ENCODE results near the gene DMRTA2. TPM values are rescaled to one million over a fixed set of nuclear protein-coding genes. Genes with fewer than 3 reads are reported as not detected.
A peak's percentile ranks its signal among the peaks of the same experiment; 100 is the strongest.

Gene DMRTA2
- total RNA-seq, 4 donors from 2014 or later, result not detected

DNA sequence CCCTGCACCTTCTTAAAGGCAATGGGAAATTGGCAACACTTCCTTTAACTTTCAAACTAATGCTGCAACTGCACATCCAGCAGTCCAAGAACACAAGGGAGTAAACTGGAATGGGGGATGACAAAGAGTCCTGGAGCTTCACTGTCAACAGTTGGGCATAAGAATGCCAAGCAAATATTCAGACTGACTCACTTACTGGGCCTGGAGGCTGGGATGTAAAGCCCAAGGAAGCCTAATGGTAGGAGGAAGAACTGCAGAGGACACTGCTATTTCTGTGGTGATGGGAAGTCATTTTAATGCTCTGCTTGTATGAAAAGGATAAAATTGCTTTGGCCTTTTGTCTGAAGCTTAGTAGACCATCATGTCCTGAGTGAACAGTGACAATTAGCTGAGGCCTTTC, 15.7 kb upstream of the DMRTA2 start:
- H3K9me3 ChIP-seq, result no peaks in the 10 kb centered on the region
- DNase-seq (ENCODE audit: low spot score in 2 of 2), result no peak
- H3K4me3 ChIP-seq, result no peak overlapping the region
- no peaks in the 10 kb centered on the region for H3K4me1 ChIP-seq
- no peaks in the 10 kb centered on the region for H3K27me3 ChIP-seq
- TF ChIP-seq POLR2A (IDR thresholded peaks at IDR 0.05) (no peak), POLR2AphosphoS5 (IDR thresholded peaks at IDR 0.05) (no peak), EP300 (IDR thresholded peaks at IDR 0.05) (no peak)
- TF ChIP-seq, protein P1, sequence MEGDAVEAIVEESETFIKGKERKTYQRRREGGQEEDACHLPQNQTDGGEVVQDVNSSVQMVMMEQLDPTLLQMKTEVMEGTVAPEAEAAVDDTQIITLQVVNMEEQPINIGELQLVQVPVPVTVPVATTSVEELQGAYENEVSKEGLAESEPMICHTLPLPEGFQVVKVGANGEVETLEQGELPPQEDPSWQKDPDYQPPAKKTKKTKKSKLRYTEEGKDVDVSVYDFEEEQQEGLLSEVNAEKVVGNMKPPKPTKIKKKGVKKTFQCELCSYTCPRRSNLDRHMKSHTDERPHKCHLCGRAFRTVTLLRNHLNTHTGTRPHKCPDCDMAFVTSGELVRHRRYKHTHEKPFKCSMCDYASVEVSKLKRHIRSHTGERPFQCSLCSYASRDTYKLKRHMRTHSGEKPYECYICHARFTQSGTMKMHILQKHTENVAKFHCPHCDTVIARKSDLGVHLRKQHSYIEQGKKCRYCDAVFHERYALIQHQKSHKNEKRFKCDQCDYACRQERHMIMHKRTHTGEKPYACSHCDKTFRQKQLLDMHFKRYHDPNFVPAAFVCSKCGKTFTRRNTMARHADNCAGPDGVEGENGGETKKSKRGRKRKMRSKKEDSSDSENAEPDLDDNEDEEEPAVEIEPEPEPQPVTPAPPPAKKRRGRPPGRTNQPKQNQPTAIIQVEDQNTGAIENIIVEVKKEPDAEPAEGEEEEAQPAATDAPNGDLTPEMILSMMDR (IDR thresholded peaks at IDR 0.05), result no peak
- no peak overlapping the region for H3K27ac ChIP-seq
- H3K36me3 ChIP-seq, result peaks cover 39% of the 10 kb centered on the region

DNA sequence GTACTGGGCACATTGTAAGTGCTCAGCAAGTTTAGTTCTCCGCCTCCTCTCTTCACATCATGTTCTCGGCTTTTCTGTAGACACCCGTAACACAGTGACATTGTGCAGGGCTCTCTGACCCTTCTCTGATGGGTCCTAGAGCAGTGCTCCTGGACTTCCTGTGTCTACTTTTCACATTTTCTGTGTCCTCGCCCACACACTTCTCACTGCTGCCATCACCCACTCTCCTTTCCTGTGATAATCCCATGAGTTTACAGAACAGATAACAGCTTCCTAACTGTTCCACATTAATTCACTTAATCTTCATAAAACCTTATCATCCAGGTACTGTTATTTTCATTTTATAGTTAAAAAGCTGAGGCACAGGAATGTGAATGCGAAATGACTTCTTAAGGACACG, 13.2 kb upstream of the DMRTA2 start:
- Histone ChIP-seq H3K9me3 (no peaks in the 10 kb centered on the region), H3K27ac (no peak overlapping the region), H3K36me3 (peaks cover 26% of the 10 kb centered on the region), H3K27me3 (peaks cover 15% of the 10 kb centered on the region), H3K4me1 (no peaks in the 10 kb centered on the region), H3K4me3 (no peak overlapping the region)
- no peak for DNase-seq (ENCODE audit: low spot score in 2 of 2)
- 88% methylated on average over 6 of the region's 6 CpGs for WGBS
- TF ChIP-seq POLR2A (IDR thresholded peaks at IDR 0.05) (no peak), EP300 (IDR thresholded peaks at IDR 0.05) (no peak), POLR2AphosphoS5 (IDR thresholded peaks at IDR 0.05) (no peak)
- TF ChIP-seq, protein P1 (IDR thresholded peaks at IDR 0.05), result no peak

DNA sequence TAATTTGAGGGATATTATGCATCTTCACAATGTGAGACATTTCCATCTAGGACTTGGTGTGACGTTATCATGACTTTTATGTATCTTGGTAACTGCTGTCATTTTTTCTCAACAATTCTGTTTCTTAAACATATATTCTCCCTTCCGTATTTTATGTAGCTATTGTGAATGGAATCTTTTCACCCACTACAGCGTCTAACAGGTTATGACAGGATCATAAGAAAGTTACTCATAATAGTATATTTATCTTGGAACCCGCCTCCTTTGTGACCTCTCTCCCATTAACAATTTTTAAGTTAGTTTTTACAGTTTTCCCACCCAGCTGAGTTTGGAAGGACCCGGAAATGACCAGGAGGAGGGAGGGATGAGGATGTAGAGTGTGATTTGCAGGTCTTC, 6.8 kb upstream of the DMRTA2 start:
- 17% methylated on average over 5 of the region's 5 CpGs for WGBS
- H3K27ac ChIP-seq, result no peak overlapping the region
- peaks cover 80% of the 10 kb centered on the region for H3K27me3 ChIP-seq
- DNase-seq (ENCODE audit: low spot score in 2 of 2), result no peak
- peaks cover 34% of the 10 kb centered on the region for H3K4me1 ChIP-seq
- no peaks in the 10 kb centered on the region for H3K9me3 ChIP-seq
- no peaks in the 10 kb centered on the region for H3K36me3 ChIP-seq
- no peak overlapping the region for H3K4me3 ChIP-seq
- TF ChIP-seq, protein P1 (IDR thresholded peaks at IDR 0.05), result no peak
- TF ChIP-seq POLR2A (IDR thresholded peaks at IDR 0.05), result no peak
- no peak for TF ChIP-seq POLR2AphosphoS5 (IDR thresholded peaks at IDR 0.05)
- no peak for TF ChIP-seq EP300 (IDR thresholded peaks at IDR 0.05)

GRCh38 chr1:50427818-50428779, 4.9 kb upstream of the DMRTA2 start:
- H3K9me3 ChIP-seq, result no peaks in the 10 kb centered on the region
- no peaks in the 10 kb centered on the region for H3K36me3 ChIP-seq
- WGBS, result 14% methylated on average over 15 of the region's 35 CpGs
- H3K27ac ChIP-seq, result no peak overlapping the region
- DNase-seq (ENCODE audit: low spot score in 2 of 2), result no peak
- H3K4me3 ChIP-seq, result peak overlapping the region; percentile 11
- H3K4me1 ChIP-seq, result peaks cover 53% of the 10 kb centered on the region
- H3K27me3 ChIP-seq, result peaks cover 99% of the 10 kb centered on the region
- TF ChIP-seq EP300 (IDR thresholded peaks at IDR 0.05), result no peak

DNA sequence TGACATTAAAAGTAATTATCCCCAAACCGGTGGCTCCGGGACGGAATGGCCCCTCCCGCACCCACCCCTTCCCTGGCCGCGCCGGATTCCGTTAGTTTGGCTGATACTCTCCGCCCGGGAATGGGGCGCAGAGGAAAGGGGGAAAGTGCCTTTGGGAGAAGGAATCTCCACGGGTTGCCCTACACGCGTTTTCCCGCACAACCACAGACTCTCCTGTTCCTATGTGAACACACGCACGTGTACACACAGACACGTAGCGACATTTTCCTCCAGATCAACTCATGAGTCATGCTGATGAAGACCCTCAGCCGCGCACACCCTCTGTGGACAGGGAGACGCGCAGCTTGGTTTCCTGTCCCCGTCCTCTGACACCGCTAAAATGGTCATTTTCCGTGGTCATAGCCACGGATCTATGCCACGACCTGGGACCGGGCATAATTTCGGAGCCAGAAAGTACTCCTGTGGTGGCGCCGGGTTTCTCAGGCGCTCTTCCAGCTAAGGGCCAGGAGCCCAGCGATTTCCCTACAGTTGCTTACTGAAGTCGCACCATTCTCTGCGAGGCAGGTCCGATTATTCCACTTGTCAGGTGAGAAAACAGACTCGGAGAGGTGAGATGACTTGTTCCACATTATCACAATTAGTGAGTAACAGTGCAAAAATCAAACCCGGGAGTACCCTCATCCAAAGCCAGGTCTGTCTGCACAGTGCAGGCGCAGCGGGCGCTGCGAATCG, 4.0 kb upstream of the DMRTA2 start:
- TF ChIP-seq, protein P1 (IDR thresholded peaks at IDR 0.05), result no peak
- TF ChIP-seq POLR2AphosphoS5 (IDR thresholded peaks at IDR 0.05), result no peak
- TF ChIP-seq POLR2A (IDR thresholded peaks at IDR 0.05), result no peak
- no peak for TF ChIP-seq EP300 (IDR thresholded peaks at IDR 0.05)
- peaks cover 62% of the 10 kb centered on the region for H3K4me1 ChIP-seq
- H3K4me3 ChIP-seq, result peak overlapping the region; percentile 11
- H3K27ac ChIP-seq, result no peak overlapping the region
- WGBS, result 4% methylated on average over 30 of the region's 44 CpGs
- H3K36me3 ChIP-seq, result no peaks in the 10 kb centered on the region
- H3K27me3 ChIP-seq, result peaks cover 100% of the 10 kb centered on the region
- no peaks in the 10 kb centered on the region for H3K9me3 ChIP-seq
- no peak for DNase-seq (ENCODE audit: low spot score in 2 of 2)
